Esophagus muscularis mucosa (tissue), 4 donors: ENCODE data around the gene BICD1. TPM values are rescaled to one million over a fixed set of nuclear protein-coding genes. Genes with fewer than 3 reads are reported as not detected.

Experiments
- DNase-seq: peaks from one replicate; pipeline ENCODE4 v3.0.0-alpha.2; 2017; ENCODE audit errors: extremely low spot score
- H3K27ac ChIP-seq, 4 donors: fragments of 200-600 bp; sonication (generic); replicated peaks in 1 of 4; 1 replicate in 3 of 4; 2 replicates in 1 of 4; pipeline ENCODE4 v1.5.1; 2016 to 2019; ENCODE audit warnings: mild to moderate bottlenecking in 1 of 4
- H3K27me3 ChIP-seq, 4 donors: fragments of 200-600 bp; sonication (generic); one replicate each; pipeline versions ENCODE4 v1.5.1 to v1.6.0; 2016 to 2019
- H3K36me3 ChIP-seq, 4 donors: fragments of 200-600 bp; sonication (generic); one replicate each; pipeline ENCODE4 v1.5.1; 2016 to 2019
- H3K4me1 ChIP-seq, 4 donors: fragments of 200-600 bp; sonication (generic); one replicate each; pipeline ENCODE4 v1.5.1; 2016 to 2019
- H3K4me3 ChIP-seq, 4 donors: fragments of 200-600 bp; sonication (generic); 1 replicate in 2 of 4; 2 replicates in 2 of 4; pipeline ENCODE4 v1.5.1; 2016 to 2019; ENCODE audit warnings: mild to moderate bottlenecking in 4 of 4, moderate library complexity in 1 of 4
- H3K9me3 ChIP-seq, 4 donors: fragments of 200-600 bp; sonication (generic); 1 replicate in 3 of 4; 2 replicates in 1 of 4; pipeline ENCODE4 v1.5.1; 2016 to 2019
- EP300 ChIP-seq: sonication (generic); formaldehyde crosslinking; IDR thresholded peaks from one replicate; pipeline ENCODE4 v1.6.1; 2017; ENCODE audit warnings: antibody characterized with exemption
- POLR2A ChIP-seq: fragments of 450-650 bp; IDR thresholded peaks from one replicate; pipeline ENCODE4 v1.6.1; 2017; ENCODE audit warnings: antibody characterized with exemption, moderate library complexity, mild to moderate bottlenecking, low read depth
- POLR2AphosphoS5 ChIP-seq, 2 donors: sonication (generic); formaldehyde crosslinking; IDR thresholded peaks; one replicate each; pipeline ENCODE4 v1.6.1; 2017; ENCODE audit warnings: antibody characterized with exemption in 2 of 2
- WGBS: methylation state at CpG from one replicate; pipeline ENCODE4 v1.1.5; 2018; 5-methylcytosine and 5-hydroxymethylcytosine counted together
- intact Hi-C: fragments of 100-400 bp; cut with DNase I; formaldehyde crosslinking; loops from one replicate; pipeline ENCODE4 v1.15.1; 2023
- total RNA-seq, 4 donors: library from RNA; depleted of rRNA; stranded (reverse); fragments of >200 nt; gene quantifications; one replicate each; pipeline versions ENCODE4 v1.1.0 to v1.2.1, GENCODE V29; 2016
- TF ChIP-seq, protein P1 (sequence below), 3 experiments: fragments of 200-600 bp in 2 of 3; fragments of 450-650 bp in 1 of 3; sonication (generic) in 2 of 3; IDR thresholded peaks; one replicate each; pipeline ENCODE4 v1.5.1; 2017 to 2019; ENCODE audit warnings: antibody characterized with exemption in 3 of 3, mild to moderate bottlenecking in 2 of 3, moderate library complexity in 1 of 3

Gene BICD1
- total RNA-seq, 4 donors from 2014 or later = 6.8 to 14.1 (median 10.2) TPM

DNA sequence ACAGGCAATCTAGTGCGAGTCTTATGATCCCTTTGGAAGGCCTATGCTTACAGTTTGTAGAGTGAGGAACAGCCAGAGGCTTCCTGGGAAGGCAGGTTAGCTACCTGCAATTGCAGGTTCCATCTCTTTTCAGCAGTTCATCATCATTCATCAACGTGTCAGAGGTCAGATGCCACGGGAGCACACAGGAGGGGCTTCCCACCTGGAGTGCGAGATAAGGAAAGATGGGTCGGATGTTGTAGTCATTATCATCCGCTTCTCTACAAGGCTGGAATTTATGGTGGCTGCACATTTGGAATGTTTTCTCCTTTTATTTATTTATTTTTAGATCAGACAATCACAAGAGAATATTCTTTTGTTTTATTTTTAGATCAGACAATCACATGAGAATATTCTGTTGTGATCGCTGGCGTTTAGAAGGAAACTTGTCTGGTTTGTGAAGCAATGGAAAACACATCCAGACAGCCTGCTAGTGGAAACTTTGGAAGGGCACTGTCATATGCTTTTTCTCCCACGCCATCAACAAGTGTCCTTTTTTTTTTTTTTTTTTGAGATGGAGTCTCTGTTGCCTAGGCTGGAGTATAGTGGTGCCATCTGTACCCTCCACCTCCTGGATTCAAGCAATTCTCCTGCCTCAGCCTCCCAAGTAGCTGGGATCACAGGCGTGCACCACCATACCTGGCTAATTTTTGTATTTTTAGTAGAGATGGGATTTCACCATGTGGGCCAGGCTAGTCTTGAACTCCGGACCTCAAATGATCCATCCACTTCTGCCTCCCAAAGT, 1.9 kb upstream of the BICD1 start:
- 76% methylated on average over 11 of the region's 11 CpGs for WGBS
- Histone ChIP-seq H3K27ac (no peak overlapping the region), H3K4me3 (no peak overlapping the region), H3K36me3 (no peaks in the 10 kb centered on the region), H3K9me3 (no peaks in the 10 kb centered on the region), H3K4me1 (peaks cover 26 to 31% (median 28%) of the 10 kb centered on the region in 4 donors), H3K27me3 (no peaks in the 10 kb centered on the region)
- TF ChIP-seq EP300 (no peak), POLR2A (no peak), POLR2AphosphoS5 (IDR thresholded peaks at IDR 0.05) (no peak)
- TF ChIP-seq, protein P1, sequence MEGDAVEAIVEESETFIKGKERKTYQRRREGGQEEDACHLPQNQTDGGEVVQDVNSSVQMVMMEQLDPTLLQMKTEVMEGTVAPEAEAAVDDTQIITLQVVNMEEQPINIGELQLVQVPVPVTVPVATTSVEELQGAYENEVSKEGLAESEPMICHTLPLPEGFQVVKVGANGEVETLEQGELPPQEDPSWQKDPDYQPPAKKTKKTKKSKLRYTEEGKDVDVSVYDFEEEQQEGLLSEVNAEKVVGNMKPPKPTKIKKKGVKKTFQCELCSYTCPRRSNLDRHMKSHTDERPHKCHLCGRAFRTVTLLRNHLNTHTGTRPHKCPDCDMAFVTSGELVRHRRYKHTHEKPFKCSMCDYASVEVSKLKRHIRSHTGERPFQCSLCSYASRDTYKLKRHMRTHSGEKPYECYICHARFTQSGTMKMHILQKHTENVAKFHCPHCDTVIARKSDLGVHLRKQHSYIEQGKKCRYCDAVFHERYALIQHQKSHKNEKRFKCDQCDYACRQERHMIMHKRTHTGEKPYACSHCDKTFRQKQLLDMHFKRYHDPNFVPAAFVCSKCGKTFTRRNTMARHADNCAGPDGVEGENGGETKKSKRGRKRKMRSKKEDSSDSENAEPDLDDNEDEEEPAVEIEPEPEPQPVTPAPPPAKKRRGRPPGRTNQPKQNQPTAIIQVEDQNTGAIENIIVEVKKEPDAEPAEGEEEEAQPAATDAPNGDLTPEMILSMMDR (IDR thresholded peaks at IDR 0.05) = no peak
- intact Hi-C loops = loop anchor here (5.0 to 10.0 kb wide), 2 partner anchors 42 to 570 kb away; partner anchors contain the start of gene DNM1L
- DNase-seq = no peak

- peak overlapping the region; percentile 80 to 97 (median 96) for H3K4me3 ChIP-seq
- H3K4me1 ChIP-seq = peaks cover 26 to 38% (median 31%) of the 10 kb centered on the region in 4 donors
- intact Hi-C loops = loop anchor here (5.0 to 10.0 kb wide), 2 partner anchors 44 to 569 kb away; partner anchors contain the start of gene DNM1L
- no peaks in the 10 kb centered on the region for H3K9me3 ChIP-seq
- peak overlapping the region; percentile 92 to 98 (median 96) for H3K27ac ChIP-seq
- WGBS = 13% methylated on average over 24 of the region's 24 CpGs
- no peak for DNase-seq
- TF ChIP-seq POLR2AphosphoS5 (IDR thresholded peaks at IDR 0.05) (no peak), EP300 (no peak), POLR2A (no peak)
- TF ChIP-seq, protein P1 (IDR thresholded peaks at IDR 0.05) = no peak
- no peaks in the 10 kb centered on the region for H3K36me3 ChIP-seq
- H3K27me3 ChIP-seq = no peaks in the 10 kb centered on the region
Measured at GRCh38 chr12:32105986-32106516, 596 bp upstream of the BICD1 start.

GRCh38 chr12:32107359-32108267, 966 bp downstream of the BICD1 start:
- no peak for DNase-seq
- Histone ChIP-seq H3K4me1 (peaks cover 26 to 40% (median 32%) of the 10 kb centered on the region in 4 donors), H3K4me3 (peak overlapping the region; percentile 80 to 97 (median 96)), H3K27ac (peak overlapping the region; percentile 92 to 98 (median 96)), H3K27me3 (no peaks in the 10 kb centered on the region), H3K9me3 (no peaks in the 10 kb centered on the region), H3K36me3 (peaks cover 0 to 8% (median 2%) of the 10 kb centered on the region in 4 donors)
- TF ChIP-seq POLR2A = no peak
- TF ChIP-seq, protein P1 (IDR thresholded peaks at IDR 0.05) = no peak
- TF ChIP-seq POLR2AphosphoS5 (IDR thresholded peaks at IDR 0.05) = no peak
- no peak for TF ChIP-seq EP300
- intact Hi-C loops = loop anchor here (5.0 to 10.0 kb wide), 2 partner anchors 45 to 567 kb away; partner anchors contain the start of gene DNM1L
- WGBS = 5% methylated on average over 14 of the region's 14 CpGs

GRCh38 chr12:32108787-32109186, 2.1 kb downstream of the BICD1 start:
- TF ChIP-seq EP300 (no peak), POLR2A (no peak), POLR2AphosphoS5 (IDR thresholded peaks at IDR 0.05) (no peak)
- TF ChIP-seq, protein P1 (IDR thresholded peaks at IDR 0.05) = no peak
- Histone ChIP-seq H3K4me1 (peaks cover 26 to 40% (median 32%) of the 10 kb centered on the region in 4 donors), H3K27me3 (no peaks in the 10 kb centered on the region), H3K9me3 (no peaks in the 10 kb centered on the region), H3K4me3 (peak overlapping the region in 1 of 4 donors; percentile 14), H3K27ac (no peak overlapping the region), H3K36me3 (peaks cover 0 to 8% (median 2%) of the 10 kb centered on the region in 4 donors)
- intact Hi-C loops = loop anchor here (5.0 to 10.0 kb wide), 2 partner anchors 46 to 566 kb away; partner anchors contain the start of gene DNM1L
- no peak for DNase-seq
